Measurements from ENCODE around the gene UXS1.

Gene UXS1

DNA sequence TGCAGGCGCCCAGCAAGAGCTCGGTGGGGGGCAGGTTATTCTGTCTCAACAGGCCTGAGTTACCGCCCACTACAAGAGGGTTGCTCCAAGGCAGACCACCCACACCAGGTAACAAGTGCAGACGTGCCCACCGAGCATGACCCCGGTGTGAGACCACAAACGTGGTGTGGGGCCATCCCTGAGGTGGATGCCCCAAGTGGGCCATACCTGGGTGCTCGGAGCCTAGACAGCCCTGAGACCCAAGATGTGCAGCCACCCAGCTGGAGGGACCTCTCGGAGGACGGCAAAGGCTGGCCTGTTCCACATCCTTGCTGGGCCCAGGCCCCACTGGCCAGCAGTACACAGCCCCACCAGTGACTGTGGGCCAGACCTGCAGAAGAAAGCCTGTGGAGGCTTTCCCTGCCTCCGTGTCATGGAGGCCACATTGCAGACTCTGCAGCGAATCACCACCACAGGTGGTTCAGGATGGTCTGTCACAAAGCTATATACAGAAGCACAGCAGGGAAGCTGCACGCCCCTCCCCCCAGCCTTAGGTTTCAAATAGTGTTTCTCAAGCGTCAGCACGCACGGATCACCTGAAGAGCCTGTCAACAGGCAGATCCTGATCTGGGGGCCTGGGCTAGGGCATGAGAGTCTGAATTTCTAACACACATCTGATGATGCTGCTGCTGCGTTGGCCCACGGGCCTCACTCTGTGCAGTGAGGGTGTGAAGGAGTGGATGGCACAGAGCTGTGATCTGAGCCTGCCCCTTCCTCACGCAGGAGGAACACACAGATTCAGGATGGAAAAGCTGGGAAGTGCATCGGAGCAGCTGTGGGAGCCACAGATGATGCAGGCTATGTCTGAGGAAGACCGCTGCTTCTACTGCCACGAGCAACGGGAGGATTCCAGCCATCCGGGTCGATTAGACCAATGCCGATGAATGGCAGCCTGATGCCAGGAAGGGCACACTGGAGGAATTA lies 96.8 kb downstream of the UXS1 start:
- no peak overlapping the region for H3K4me3 ChIP-seq (replicated peaks; ENCODE audit: low read depth, low read length)
- DNase-seq (ENCODE audit: low read depth) = no peak
- TF ChIP-seq, protein P1, sequence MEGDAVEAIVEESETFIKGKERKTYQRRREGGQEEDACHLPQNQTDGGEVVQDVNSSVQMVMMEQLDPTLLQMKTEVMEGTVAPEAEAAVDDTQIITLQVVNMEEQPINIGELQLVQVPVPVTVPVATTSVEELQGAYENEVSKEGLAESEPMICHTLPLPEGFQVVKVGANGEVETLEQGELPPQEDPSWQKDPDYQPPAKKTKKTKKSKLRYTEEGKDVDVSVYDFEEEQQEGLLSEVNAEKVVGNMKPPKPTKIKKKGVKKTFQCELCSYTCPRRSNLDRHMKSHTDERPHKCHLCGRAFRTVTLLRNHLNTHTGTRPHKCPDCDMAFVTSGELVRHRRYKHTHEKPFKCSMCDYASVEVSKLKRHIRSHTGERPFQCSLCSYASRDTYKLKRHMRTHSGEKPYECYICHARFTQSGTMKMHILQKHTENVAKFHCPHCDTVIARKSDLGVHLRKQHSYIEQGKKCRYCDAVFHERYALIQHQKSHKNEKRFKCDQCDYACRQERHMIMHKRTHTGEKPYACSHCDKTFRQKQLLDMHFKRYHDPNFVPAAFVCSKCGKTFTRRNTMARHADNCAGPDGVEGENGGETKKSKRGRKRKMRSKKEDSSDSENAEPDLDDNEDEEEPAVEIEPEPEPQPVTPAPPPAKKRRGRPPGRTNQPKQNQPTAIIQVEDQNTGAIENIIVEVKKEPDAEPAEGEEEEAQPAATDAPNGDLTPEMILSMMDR (IDR thresholded peaks at IDR 0.05; ENCODE audit: low read length, missing control alignments) = no peak

DNA sequence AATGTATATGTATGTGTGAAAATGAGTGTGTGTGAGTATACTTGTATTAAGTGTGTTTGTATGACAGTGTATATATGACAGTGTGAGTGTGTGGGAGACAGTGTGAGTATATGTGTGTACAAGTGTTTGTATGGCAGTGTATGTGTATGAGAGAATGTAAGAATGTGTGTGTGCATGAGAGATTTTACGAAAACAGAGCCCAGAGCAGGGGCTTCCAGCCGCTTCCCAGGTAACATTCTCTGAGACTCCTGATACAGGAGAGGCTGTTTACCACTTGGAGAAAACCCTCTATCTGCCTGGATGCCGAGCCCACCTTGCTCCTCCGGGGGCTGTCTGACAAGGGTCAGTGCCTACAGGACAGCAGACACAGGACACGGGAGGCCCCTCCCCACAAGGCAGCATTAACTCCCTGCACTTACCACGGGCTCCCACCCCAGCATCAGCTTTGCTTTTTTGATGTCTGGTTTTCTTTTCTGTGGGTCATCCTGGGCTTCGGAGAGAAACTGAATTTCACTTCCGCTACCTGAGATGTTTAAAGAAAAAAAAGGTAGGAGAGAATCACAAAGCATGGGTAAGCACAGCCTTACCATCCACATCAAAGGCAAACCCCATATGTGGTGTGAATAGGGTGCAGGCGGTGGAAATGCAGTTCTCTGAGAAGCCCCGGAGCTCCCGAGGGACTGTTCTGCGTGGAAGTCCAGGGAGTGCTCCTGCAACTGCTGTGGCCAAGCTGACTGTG lies 97.6 kb downstream of the UXS1 start:
- H3K4me3 ChIP-seq (replicated peaks; ENCODE audit: low read depth, low read length) = no peak overlapping the region
- TF ChIP-seq, protein P1 (IDR thresholded peaks at IDR 0.05; ENCODE audit: low read length, missing control alignments) = no peak
- DNase-seq (ENCODE audit: low read depth) = no peak

DNA sequence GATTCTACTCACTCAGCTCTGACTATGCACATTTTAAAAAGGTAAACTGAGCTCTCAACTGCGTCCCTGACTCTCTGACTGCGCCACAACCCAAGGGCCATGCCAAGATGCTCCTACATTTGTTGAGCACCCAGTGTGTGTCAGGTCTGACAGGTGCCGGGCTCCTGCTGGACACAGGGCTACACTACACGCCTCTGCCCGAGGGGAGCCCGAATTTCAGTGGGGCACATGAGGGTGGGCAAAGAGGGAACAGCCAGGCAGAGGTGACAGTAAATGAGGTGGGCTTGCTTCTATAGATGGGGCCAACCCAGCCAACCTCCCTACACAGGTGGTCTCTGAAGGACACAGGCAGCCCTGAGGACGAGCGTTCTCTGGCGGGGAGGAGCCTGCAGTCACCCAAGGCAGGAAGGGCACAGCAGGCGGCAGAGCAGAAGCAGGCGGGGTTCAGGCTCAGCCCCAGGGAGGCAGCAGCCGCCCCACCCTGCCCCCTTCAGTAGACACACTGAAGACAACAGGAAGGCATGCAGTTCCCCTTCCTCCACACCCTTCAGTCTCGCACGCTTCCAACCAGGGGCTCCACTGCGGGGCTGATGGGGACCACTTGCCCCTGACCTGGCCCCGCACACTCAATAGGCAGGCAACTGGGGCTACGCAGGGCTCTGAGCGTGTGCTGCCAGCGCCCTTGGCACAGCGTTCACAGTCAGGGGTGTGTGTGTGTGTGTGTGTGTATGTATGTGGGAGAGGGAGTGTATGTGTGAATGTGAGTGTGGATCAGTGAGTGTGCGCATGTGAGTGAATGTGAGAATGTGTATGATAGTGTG lies 98.4 kb downstream of the UXS1 start:
- DNase-seq (ENCODE audit: low read depth) = no peak
- TF ChIP-seq, protein P1 (IDR thresholded peaks at IDR 0.05; ENCODE audit: low read length, missing control alignments) = no peak
- H3K4me3 ChIP-seq (replicated peaks; ENCODE audit: low read depth, low read length) = no peak overlapping the region

DNA sequence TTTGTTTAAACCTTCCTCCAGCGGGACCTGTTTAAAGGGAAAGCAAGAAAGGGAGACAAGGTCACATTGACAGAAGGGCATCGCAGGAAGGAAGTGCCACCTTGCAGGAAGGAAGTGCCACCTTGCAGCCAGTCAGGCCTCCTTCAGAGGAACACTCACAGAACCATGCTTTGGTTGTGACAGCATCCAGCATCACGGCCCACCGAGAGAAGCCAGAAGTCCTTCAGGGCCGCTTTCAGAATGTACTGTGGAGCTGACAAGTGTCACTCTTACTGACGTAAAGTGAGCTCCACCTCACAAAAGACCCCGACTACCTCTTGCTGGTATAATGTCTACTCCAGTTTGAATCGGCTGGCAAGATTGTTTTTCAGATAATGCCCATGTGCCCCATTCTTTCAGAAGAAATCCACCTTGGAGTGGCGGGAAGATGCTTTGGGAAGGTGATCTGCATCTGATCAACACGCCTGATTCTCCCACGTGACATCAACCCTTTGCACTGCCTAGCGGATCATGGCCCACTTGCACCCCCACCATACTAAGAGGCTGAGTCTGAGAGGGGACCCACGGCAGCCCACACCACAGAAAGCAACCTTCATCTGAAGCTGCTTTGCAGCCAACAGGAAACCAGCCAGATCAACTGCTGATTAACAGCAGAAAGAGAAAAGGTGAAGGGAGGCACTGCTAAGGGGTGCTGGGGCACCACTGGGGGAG lies 99.8 kb downstream of the UXS1 start:
- TF ChIP-seq, protein P1 (IDR thresholded peaks at IDR 0.05; ENCODE audit: low read length, missing control alignments) = no peak
- no peak for DNase-seq (ENCODE audit: low read depth)
- H3K4me3 ChIP-seq (replicated peaks; ENCODE audit: low read depth, low read length) = no peak overlapping the region

DNA sequence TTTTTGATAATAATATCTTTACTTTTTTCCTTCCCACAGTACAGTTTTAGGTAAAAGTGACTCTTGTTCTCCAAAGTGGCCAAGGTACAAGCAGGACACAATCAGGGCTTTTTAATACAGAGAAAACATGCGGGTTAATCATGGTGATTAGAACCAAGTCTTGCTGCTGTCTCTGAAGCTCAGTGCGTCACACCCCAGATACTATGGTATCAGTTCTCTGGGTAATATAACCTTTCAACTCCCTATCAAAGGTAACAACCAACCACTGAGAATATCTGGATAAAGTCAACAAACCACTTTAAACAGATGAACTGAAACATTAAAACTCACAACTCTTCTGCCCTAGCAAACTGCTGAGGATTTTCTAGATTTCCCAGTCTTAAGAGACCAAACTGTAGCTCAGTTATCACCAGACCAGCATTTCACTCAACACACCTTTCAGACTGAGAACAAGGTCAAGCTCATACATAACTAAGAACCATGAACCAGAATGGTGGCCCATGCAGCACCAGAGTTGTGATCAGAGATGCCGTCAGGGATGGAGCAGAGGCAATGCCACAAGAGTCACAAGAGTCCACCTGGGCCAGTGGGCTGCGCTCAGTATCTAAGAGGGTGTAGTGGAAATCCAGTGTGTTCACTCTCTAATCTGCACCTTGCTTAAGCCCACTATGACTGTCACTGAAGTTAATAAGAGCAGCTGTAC lies 103.0 kb downstream of the UXS1 start:
- DNase-seq (ENCODE audit: low read depth) = no peak
- TF ChIP-seq, protein P1 (IDR thresholded peaks at IDR 0.05; ENCODE audit: low read length, missing control alignments) = no peak
- no peak overlapping the region for H3K4me3 ChIP-seq (replicated peaks; ENCODE audit: low read depth, low read length)
